ENCODE results near the gene CCDC178.

The CCDC178 gene

DNA sequence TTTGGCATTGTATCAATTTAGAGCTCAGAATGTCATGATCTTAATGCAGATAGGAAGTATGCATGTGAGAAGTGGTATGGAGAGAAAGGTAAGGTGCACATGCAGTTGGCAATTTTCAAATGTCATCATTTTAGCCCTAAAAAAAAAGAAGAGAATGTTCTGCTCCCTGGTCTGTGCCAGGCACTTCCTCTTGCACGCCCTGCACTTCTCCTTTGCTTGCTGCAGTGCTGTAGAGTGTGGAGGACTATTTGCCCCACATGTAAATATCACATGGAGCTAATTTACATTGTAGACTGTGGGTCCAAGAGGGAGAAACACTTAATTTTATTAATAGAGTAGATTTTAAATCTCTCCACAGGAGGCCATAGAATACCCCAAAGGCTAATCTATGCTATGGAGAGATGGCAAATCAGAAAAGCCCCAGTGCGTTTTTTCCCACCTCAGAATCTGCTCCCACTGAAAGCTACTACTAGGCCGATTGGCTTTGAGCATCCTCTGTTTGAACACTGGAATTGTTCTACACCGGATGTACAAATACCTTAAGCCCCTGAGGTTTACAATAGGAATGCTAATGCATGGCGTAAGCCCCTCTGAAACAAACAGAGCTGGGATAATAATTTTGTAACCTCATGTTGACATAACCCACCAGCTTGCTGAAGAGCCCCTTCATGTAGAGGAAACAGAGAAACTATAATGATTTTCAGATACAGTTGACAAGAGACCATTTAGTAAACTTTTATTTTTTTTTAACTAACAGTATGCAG lies 530.5 kb downstream of the CCDC178 start:
- DNase-seq = no peak

DNA sequence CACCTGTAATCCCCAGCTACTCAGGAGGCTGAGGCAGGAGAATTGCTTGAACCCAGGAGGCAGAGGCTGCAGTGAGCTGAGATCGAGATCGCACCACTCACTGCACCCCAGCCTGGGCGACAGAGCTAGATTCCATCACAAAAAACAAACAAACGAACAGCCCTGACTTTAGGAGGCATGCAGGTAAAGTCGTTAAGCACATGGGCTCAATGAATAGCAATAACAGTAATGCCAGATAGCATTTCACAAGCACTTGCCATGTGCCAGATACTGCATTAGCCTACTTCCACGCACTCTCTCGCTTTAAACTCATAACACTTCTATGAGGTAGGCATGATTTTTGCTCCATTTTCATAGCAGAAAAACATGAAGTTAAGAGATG lies 532.1 kb downstream of the CCDC178 start:
- no peak for DNase-seq

DNA sequence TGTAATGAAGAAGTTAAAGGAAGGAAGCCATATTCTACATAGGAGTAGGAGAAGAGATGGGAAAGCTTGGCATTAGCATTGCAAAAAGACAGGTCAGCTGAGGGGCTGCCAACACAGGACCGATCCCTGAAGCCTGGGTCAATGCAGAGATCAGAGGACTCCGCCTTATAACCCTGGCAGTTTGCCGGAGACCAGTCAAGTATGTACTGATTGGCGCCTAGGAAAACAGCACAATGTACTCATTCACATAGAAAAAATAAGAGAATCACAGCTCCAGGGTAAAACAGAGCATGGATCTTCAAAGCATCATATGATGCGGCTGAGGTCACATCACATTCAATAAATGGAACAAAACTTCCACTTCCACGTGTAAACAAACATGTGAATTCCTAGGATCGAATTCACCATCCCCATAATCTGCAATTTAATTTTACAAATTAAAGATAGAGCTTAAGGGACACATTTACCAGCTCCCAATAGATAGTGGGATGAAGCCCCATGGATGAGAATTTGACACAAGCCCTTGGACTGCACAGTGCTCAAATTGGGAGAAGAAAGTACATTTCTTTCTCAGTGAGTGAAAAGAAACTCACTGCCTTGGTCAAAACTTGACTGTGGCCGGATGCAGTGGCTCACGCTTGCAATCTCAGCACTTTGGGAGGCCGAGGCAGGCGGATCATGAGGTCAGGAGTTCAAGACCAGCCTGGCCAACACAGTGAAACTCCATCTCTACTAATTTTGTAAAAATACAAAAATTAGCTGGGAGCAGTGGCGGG lies 532.7 kb downstream of the CCDC178 start:
- DNase-seq = no peak

DNA sequence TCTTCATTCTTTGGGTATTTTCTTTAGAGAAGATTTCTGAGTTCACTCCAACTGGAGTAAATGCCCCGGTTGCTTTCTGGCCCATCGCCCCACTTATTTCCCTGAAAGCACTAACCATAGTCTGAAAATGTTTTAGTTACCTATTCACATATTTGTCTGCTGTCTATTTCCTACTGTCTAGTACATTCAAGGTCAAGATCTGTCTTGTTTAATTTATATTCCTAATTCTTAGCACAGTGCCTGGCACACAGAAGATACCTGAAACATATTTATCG lies 533.3 kb downstream of the CCDC178 start:
- DNase-seq = peak; percentile 47

DNA sequence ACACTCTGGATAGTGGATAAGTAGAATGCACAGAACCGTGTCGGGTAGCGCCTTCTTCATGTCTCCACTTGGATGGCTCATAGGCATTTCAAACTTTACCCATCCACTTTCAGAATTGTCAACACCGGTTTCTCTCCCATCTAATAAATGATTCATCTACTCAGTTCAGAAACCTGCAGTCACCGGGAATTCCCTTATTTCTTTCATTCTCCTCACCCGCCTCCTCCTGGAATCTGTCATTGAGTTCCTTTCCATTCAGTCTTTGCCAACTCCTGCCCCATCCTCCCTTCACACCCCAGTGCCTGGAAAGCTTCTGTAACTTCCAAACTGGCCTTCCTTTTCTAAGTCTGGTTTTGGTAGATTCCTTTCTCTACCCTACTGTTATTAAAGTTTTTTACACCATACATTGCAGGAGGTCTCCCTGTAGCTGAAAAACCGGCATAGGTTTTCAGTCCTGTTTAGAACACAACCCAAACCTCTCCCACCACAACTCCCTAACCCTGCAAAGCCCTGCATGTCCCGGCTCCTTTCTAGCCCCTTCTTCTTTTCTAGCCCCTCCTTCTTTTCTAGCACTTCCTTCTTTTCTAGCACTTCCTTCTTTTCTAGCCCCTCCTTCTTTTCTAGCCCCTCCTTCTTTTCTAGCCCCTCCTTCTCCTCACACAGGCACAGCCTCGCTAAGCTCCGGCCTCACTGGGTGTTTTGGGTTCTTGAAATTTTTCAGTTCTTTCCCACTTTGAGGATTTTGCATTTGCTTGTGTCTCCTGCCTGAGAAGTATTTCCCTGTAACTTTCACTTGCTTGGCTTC lies 533.8 kb downstream of the CCDC178 start:
- DNase-seq = peak; percentile 97

DNA sequence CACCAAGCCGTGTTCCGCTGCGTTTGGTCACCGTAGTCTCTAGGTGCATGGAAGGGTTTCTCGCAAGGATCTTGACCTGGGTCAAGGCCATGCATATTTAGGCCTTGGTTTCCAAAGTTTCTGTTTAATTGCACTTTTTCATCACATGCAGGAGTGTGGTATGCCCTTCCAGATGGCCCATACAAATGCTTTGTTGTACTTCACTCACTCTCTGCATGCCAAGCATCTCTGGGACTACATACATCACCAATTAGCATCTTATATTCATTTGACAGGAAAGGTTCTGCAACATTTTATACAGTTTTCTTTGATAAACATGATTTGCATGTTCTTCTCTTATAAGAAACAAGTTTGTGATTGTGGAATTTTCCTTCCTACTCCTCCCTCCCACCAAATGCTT lies 534.9 kb downstream of the CCDC178 start:
- no peak for DNase-seq

DNA sequence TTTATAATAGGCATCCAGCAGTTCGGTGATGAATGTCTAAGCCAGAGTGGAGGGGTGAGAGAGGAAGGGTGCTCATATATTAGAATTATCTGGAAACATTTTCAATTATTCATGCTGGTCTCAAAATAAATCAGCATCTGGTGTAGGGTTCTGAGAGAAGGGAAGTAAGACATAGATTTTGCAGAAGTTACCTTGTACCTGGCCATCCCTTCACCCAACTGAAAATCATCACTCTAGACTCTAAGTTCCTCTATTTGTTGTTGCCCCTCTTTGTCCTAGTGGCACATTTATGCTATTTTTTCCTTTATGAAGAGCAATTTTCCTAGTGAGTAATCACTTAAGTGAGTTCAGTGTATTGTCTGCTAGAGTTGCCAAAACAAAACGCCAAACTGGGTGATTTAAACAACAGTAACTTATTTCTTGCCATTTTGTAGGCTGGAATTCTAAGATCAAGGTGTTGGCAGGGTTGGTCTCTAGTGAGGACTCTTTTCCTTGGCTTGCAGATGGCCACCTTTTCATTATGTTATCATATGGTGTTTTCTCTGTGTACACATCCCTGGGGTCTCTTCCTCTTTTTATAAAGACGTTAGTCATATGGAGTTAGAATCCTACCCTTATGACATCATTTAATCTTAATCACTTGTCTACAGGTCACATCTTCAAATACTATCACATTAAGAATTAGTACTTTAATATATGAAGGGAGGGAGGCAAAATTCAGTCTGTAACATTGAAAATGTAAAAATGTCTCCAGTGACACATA lies 537.8 kb downstream of the CCDC178 start:
- DNase-seq = no peak

DNA sequence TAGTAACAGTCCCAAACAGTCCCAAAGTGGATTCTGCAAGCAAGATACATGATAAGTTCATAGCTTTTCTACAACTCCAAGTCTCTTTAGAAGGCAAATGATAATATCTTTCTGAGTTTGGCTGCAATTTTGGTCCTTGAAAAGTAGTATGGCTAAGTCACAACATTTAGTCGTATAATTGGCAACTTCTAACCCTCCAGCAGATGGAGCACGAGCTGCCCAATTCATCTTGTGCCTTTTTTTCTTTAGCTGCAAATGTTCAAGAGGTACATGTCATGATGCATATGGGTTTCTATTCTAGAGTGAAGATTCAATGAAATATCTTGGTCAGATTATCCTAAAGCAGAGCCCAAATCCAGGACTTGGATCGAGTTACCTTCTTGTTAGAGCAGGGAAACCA lies 540.7 kb downstream of the CCDC178 start:
- DNase-seq = no peak

DNA sequence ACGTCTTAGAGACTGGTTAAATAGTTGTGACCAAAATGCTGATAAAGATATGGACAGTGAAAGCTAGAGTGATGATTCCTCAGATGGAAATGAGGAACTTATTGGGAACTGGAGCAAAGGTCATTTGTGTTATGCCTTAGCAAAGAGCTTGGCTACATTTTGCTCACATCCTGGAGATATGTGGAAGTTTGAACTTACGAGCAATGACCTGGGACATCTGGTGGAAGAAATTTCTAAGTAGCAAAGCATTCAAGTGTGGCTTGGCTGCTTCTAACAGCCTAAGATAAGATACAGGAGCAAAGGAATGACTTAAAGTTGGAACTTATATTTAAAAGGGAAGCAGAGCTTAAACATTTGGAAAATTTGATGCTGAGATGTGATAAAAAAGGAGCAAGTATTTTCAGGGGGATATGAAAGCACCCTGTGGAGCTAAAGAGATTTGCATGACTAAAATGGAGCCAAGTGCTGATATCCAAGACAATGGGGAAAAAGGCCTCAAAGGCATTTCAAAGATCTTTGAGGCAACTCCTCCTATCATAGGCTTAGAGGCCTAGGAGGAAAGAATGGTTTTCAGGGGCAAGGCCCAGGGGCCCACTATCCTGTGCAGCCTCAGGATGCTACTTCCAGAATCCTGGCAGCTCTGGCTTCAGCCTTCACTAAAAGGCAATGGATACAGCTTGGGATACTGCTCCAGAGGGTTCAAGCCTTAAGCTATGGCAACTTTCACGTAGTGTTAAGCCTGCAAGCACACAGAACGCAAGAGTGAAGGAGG lies 543.6 kb downstream of the CCDC178 start:
- no peak for DNase-seq

DNA sequence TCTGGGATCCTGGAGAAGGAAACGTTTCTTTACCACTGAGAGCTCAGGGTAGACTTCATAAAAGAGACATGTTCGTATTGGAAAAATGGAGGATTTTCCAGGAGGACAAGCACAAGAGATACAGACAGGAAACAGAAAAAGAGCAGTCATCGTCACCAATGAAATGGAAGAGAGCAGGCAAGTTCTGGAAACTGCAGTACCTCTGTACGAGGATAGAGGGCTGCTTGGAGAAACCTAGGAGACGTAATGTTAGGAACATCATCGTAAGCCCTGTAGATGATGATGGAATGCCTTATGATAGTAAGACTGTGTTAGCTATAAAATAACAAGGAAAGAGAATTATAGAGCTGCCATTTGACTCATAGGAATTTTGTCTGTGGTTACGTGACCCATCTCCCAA lies 546.6 kb downstream of the CCDC178 start:
- DNase-seq = no peak

DNA sequence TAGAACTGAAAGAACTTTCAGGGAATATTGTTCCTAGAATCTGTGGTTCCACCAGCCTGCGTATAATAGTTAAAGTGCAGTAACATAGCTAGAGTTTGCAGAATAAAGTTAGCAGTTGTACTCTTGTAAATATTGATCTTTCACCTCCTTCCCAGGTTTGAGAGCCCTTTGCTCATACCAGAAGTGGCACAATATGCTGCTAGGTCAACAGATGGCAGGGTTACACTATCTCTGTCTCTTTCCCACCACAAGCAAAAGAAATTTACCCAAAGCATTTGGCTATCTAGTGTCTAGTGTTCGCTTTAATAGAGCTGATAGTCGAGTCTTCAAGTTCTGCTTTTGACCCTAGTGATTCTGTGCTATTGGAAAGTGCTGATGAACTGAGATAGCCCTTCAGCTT lies 548.7 kb downstream of the CCDC178 start:
- no peak for DNase-seq

DNA sequence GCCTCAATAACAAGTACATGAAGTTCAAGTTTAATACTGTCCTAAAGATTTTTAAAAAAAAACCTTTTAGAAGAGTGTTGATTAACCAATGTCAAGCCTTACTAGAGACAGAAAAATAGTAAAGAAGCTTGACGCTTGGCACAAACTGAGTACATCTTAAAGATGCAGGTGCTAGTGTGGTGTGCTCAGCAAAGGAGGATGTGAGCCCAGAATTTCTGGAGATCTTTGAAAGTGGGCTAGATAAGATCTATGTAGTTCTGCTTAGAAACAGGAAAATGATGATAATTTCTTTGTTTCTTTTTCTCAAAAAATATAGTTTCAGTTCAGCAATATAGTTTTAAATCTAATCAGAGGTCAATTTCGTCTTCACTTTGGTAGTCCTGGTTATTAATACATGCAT lies 549.4 kb downstream of the CCDC178 start:
- no peak for DNase-seq

DNA sequence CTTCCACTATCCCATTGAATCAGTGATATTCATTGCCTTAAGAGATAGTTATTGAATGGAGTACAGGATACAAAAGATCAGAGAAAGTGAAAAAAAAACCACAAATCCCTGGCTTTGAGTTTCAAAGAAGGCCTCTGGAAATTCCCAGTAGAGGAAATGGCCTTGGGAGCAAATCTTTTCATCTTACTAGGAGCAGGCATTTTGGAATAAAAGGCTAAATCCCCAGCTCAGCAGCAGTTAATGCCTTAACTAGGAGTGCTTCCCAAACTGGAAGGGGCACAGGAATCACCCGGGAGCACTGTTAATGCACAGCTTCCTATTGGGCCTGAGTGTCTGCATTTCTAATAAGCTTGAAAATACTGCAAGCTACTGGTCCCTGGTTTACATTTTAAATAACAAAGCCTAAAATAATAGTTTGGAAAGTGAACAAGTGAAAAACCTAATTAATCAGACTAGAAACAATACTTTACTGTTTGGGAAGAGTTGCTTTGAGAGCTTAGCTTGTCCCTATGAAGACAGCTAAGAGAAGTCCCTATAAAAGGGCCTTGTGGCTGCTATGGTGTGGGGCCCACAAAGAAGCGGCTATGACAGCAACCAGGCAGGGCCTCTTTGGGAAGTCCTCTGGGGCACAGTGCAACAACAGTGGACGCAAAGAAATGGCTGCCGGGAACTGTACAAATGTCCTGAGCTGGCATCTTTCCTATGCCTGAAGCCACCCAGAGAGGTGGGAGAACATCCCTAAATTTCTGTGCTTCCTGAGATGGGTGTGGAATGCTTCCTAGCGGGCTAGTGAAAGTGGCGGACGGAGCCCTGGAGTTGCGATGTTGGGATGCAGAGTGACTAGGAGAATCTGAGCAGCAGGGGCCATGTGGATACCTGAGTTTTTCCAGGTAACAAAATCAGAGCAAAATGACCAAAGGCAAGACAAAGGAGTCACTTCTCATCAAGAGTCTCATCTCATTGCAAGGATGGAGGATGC lies 550.6 kb downstream of the CCDC178 start:
- DNase-seq = no peak

DNA sequence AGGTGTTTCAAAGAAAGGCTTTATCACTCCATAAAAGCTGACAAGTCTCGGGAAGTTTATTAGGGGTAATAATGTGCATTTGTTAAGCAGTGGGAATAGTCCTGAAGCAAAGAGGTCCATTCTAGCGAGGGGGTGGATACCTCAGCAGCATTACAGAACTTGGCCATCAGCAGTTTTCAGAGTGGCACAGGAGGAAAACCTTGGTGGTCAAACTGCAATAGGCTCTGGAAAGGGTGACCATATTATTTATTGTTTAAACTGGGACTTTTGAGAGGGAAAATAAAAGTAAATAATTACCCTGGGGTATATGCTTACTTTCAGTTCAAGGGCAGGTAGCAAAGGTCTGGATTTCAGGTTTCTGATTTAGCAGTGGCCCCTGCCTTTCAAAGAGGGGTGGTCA lies 552.2 kb downstream of the CCDC178 start:
- no peak for DNase-seq
